Lung (tissue), 12 donors: ENCODE measurements around the gene MYO7A. TPM values are rescaled to one million over a fixed set of nuclear protein-coding genes. Genes with fewer than 3 reads are reported as not detected.
A peak's percentile ranks its signal among the peaks of the same experiment; 100 is the strongest.

Experiments
- ATAC-seq: fragments of 200-7000 bp; cut with Tn5 transposase; one replicate; pipeline ENCODE4 v1.9.1; 2020; ENCODE audit warnings: moderate number of reproducible peaks; ENCODE audit not compliant: insufficient read depth, low FRiP score
- DNase-seq, 3 donors: peaks; one replicate each; pipeline ENCODE4 v3.0.0-alpha.2; 2013 to 2017
- H3K27ac ChIP-seq, 2 donors: one replicate each; pipeline ENCODE4 v1.5.1; 2013; ENCODE audit warnings: mild to moderate bottlenecking in 2 of 2, moderate library complexity in 2 of 2, control low read depth in 1 of 2, inconsistent platforms in 1 of 2, low read depth in 1 of 2, low read length in 1 of 2
- H3K27me3 ChIP-seq, 3 donors: one replicate each; pipeline ENCODE4 v1.5.1; 2013; ENCODE audit warnings: low read length in 2 of 3; ENCODE audit not compliant: control insufficient read depth in 3 of 3, insufficient read depth in 3 of 3
- H3K36me3 ChIP-seq, 4 donors: one replicate each; pipeline ENCODE4 v1.5.1; 2013; ENCODE audit warnings: low read length in 4 of 4, mild to moderate bottlenecking in 1 of 4, moderate library complexity in 1 of 4; ENCODE audit not compliant: control insufficient read depth in 4 of 4, insufficient read depth in 4 of 4
- H3K4me1 ChIP-seq, 5 donors: one replicate each; pipeline ENCODE4 v1.5.1; 2013; ENCODE audit warnings: low read length in 5 of 5, mild to moderate bottlenecking in 2 of 5, moderate library complexity in 1 of 5; ENCODE audit not compliant: control insufficient read depth in 5 of 5, insufficient read depth in 5 of 5
- H3K4me3 ChIP-seq: one replicate; pipeline ENCODE4 v1.5.1; 2013; ENCODE audit warnings: mild to moderate bottlenecking, control low read depth, moderate library complexity
- H3K9ac ChIP-seq, 2 donors: one replicate each; pipeline ENCODE4 v1.5.1; 2013; ENCODE audit warnings: low read length in 2 of 2, control low read depth in 1 of 2; ENCODE audit not compliant: insufficient read depth in 1 of 2
- H3K9me3 ChIP-seq, 4 donors: one replicate each; pipeline ENCODE4 v1.5.1; 2013; ENCODE audit warnings: low read length in 3 of 4, mild to moderate bottlenecking in 1 of 4, moderate library complexity in 1 of 4; ENCODE audit not compliant: control insufficient read depth in 4 of 4, insufficient read depth in 3 of 4
- CTCF ChIP-seq: IDR thresholded peaks from 2 replicates; pipeline ENCODE4 v1.5.1; 2012; ENCODE audit warnings: mild to moderate bottlenecking; ENCODE audit errors: control extremely low read depth, extremely low read depth
- WGBS, 2 donors: extraction: QIAGEN DNeasy Blood & Tissue Kit; methylation state at CpG; one replicate each; pipeline ENCODE4 v1.1.7; 2013; 5-methylcytosine and 5-hydroxymethylcytosine counted together
- polyA plus RNA-seq, 2 donors: library from polyadenylated mRNA; stranded (reverse); fragments of 200-250 nt; gene quantifications; one replicate each; pipeline ENCODE4 v1.2.1, GENCODE V29; 2013
- total RNA-seq, 2 donors: library from RNA; depleted of rRNA in 1 of 2; stranded (reverse); fragments of >200 nt in 1 of 2; gene quantifications; one replicate each; pipeline ENCODE4 v1.2.1, GENCODE V29; 2014 to 2021
- donor health status: control.
- donor health status: control.
- donor health status: Bipolar disorder and iron deficiency.
- donor health status: healthy.
- donor health status: DM: yes; HTN: yes; CAD: no.

MYO7A gene
- total and polyA plus RNA-seq, 4 donors: 1.8 to 10.2 (median 6.3) TPM

GRCh38 chr11:77081381-77081851, 46.6 kb upstream of the MYO7A start:
- Histone ChIP-seq H3K4me1 (peaks cover 0 to 12% (median 5%) of the 10 kb centered on the region in 5 donors), H3K36me3 (peaks cover 0 to 4% (median 0%) of the 10 kb centered on the region in 4 donors), H3K9ac (no peak overlapping the region), H3K27ac (no peak overlapping the region), H3K4me3 (no peak overlapping the region), H3K27me3 (no peaks in the 10 kb centered on the region), H3K9me3 (no peaks in the 10 kb centered on the region)
- ATAC-seq (no peak), DNase-seq (peak in 1 of 3 donors; percentile 11)
- WGBS, 2 donors: 95% methylated on average over 8 to 9 of the region's 9 CpGs
- TF ChIP-seq CTCF: no peak

- Histone ChIP-seq H3K9ac (no peak overlapping the region), H3K27ac (peak overlapping the region in 1 of 2 donors; percentile 9), H3K36me3 (peaks cover 0 to 5% (median 0%) of the 10 kb centered on the region in 4 donors), H3K27me3 (no peaks in the 10 kb centered on the region), H3K4me3 (no peak overlapping the region), H3K9me3 (no peaks in the 10 kb centered on the region), H3K4me1 (peaks cover 0 to 12% (median 5%) of the 10 kb centered on the region in 5 donors)
- no peak for TF ChIP-seq CTCF
- peak in 1 of 3 donors; percentile 2 for DNase-seq
- no peak for ATAC-seq
- WGBS, 2 donors: 71 to 73% methylated on average over 11 of the region's 11 CpGs
Measured at GRCh38 chr11:77081976-77082836, 45.8 kb upstream of the MYO7A start.

- no peak for TF ChIP-seq CTCF
- Histone ChIP-seq H3K9me3 (no peaks in the 10 kb centered on the region), H3K4me1 (peaks cover 0 to 12% (median 5%) of the 10 kb centered on the region in 5 donors), H3K9ac (no peak overlapping the region), H3K27ac (peak overlapping the region in 1 of 2 donors; percentile 37), H3K36me3 (peaks cover 0 to 5% (median 0%) of the 10 kb centered on the region in 4 donors), H3K4me3 (no peak overlapping the region), H3K27me3 (no peaks in the 10 kb centered on the region)
- DNase-seq (peak; percentile 57 to 75 (median 62)), ATAC-seq (no peak)
- WGBS, 2 donors: 71 to 72% methylated on average over 14 to 15 of the region's 15 CpGs
Measured at GRCh38 chr11:77082838-77083565, 45.0 kb upstream of the MYO7A start.
